Lung (tissue), 12 donors: ENCODE results near the gene SLC16A10. TPM values are rescaled to one million over a fixed set of nuclear protein-coding genes. Genes with fewer than 3 reads are reported as not detected.
A peak's percentile ranks its signal among the peaks of the same experiment; 100 is the strongest.
"Not testable (repeated sequence)": the region's sequence is repeated elsewhere in the genome, so short reads cannot be mapped to it uniquely, and the experiment has no call there.

Source experiments
- ATAC-seq: fragments of 200-7000 bp; cut with Tn5 transposase; one replicate; pipeline ENCODE4 v1.9.1; 2020; ENCODE audit warnings: moderate number of reproducible peaks; ENCODE audit not compliant: insufficient read depth, low FRiP score
- DNase-seq, 3 donors: peaks; one replicate each; pipeline ENCODE4 v3.0.0-alpha.2; 2013 to 2017
- H3K27ac ChIP-seq, 2 donors: one replicate each; pipeline ENCODE4 v1.5.1; 2013; ENCODE audit warnings: mild to moderate bottlenecking in 2 of 2, moderate library complexity in 2 of 2, control low read depth in 1 of 2, inconsistent platforms in 1 of 2, low read depth in 1 of 2, low read length in 1 of 2
- H3K27me3 ChIP-seq, 3 donors: one replicate each; pipeline ENCODE4 v1.5.1; 2013; ENCODE audit warnings: low read length in 2 of 3; ENCODE audit not compliant: control insufficient read depth in 3 of 3, insufficient read depth in 3 of 3
- H3K36me3 ChIP-seq, 4 donors: one replicate each; pipeline ENCODE4 v1.5.1; 2013; ENCODE audit warnings: low read length in 4 of 4, mild to moderate bottlenecking in 1 of 4, moderate library complexity in 1 of 4; ENCODE audit not compliant: control insufficient read depth in 4 of 4, insufficient read depth in 4 of 4
- H3K4me1 ChIP-seq, 5 donors: one replicate each; pipeline ENCODE4 v1.5.1; 2013; ENCODE audit warnings: low read length in 5 of 5, mild to moderate bottlenecking in 2 of 5, moderate library complexity in 1 of 5; ENCODE audit not compliant: control insufficient read depth in 5 of 5, insufficient read depth in 5 of 5
- H3K4me3 ChIP-seq: one replicate; pipeline ENCODE4 v1.5.1; 2013; ENCODE audit warnings: mild to moderate bottlenecking, control low read depth, moderate library complexity
- H3K9ac ChIP-seq, 2 donors: one replicate each; pipeline ENCODE4 v1.5.1; 2013; ENCODE audit warnings: low read length in 2 of 2, control low read depth in 1 of 2; ENCODE audit not compliant: insufficient read depth in 1 of 2
- H3K9me3 ChIP-seq, 4 donors: one replicate each; pipeline ENCODE4 v1.5.1; 2013; ENCODE audit warnings: low read length in 3 of 4, mild to moderate bottlenecking in 1 of 4, moderate library complexity in 1 of 4; ENCODE audit not compliant: control insufficient read depth in 4 of 4, insufficient read depth in 3 of 4
- CTCF ChIP-seq: IDR thresholded peaks from 2 replicates; pipeline ENCODE4 v1.5.1; 2012; ENCODE audit warnings: mild to moderate bottlenecking; ENCODE audit errors: control extremely low read depth, extremely low read depth
- WGBS, 2 donors: extraction: QIAGEN DNeasy Blood & Tissue Kit; methylation state at CpG; one replicate each; pipeline ENCODE4 v1.1.7; 2013; 5-methylcytosine and 5-hydroxymethylcytosine counted together
- polyA plus RNA-seq, 2 donors: library from polyadenylated mRNA; stranded (reverse); fragments of 200-250 nt; gene quantifications; one replicate each; pipeline ENCODE4 v1.2.1, GENCODE V29; 2013
- total RNA-seq, 2 donors: library from RNA; depleted of rRNA in 1 of 2; stranded (reverse); fragments of >200 nt in 1 of 2; gene quantifications; one replicate each; pipeline ENCODE4 v1.2.1, GENCODE V29; 2014 to 2021
- donor health status: control.
- donor health status: control.
- donor health status: Bipolar disorder and iron deficiency.
- donor health status: healthy.
- donor health status: DM: yes; HTN: yes; CAD: no.

SLC16A10 gene
- total and polyA plus RNA-seq, 4 donors = 2.0 to 10.5 (median 9.6) TPM

GRCh38 chr6:111122458-111123286 lies 35.4 kb downstream of the SLC16A10 start:
- H3K4me3 ChIP-seq = no peak overlapping the region
- ATAC-seq = peak; percentile 25

GRCh38 chr6:111124406-111124805 lies 37.1 kb downstream of the SLC16A10 start:
- ATAC-seq (no peak), DNase-seq (no peak)
- no peak overlapping the region for H3K4me3 ChIP-seq
- H3K27ac ChIP-seq = no peak overlapping the region
- H3K9me3 ChIP-seq = no peaks in the 10 kb centered on the region
- H3K4me1 ChIP-seq = peaks cover 0 to 5% (median 2%) of the 10 kb centered on the region in 5 donors
- no peak overlapping the region for H3K9ac ChIP-seq
- 88 to 97% methylated on average over 4 of the region's 4 CpGs for whole genome bisulfite sequencing, 2 donors
- H3K27me3 ChIP-seq = no peaks in the 10 kb centered on the region
- no peaks in the 10 kb centered on the region for H3K36me3 ChIP-seq
- no peak for TF ChIP-seq CTCF

More at GRCh38 chr6:111122458-111123286, 35.4 kb downstream of the SLC16A10 start:
- no peak for DNase-seq
- H3K27ac ChIP-seq = peak overlapping the region in 1 of 2 donors; percentile 30
- no peaks in the 10 kb centered on the region for H3K9me3 ChIP-seq
- H3K36me3 ChIP-seq = no peaks in the 10 kb centered on the region
- no peaks in the 10 kb centered on the region for H3K27me3 ChIP-seq
- WGBS, 2 donors = 45 to 49% methylated on average over 7 of the region's 7 CpGs
- H3K4me1 ChIP-seq = peaks cover 0 to 4% (median 2%) of the 10 kb centered on the region in 5 donors
- TF ChIP-seq CTCF = no peak
- H3K9ac ChIP-seq = no peak overlapping the region

GRCh38 chr6:111129013-111129412 lies 41.7 kb downstream of the SLC16A10 start:
- Histone ChIP-seq H3K9ac (no peak overlapping the region), H3K27me3 (no peaks in the 10 kb centered on the region), H3K4me1 (peaks cover 0 to 5% (median 4%) of the 10 kb centered on the region in 5 donors), H3K27ac (no peak overlapping the region), H3K36me3 (no peaks in the 10 kb centered on the region), H3K4me3 (no peak overlapping the region), H3K9me3 (no peaks in the 10 kb centered on the region)
- no peak for ATAC-seq
- DNase-seq = peak; percentile 44 to 65 (median 55)
- 58 to 83% methylated on average over 1 of the region's 1 CpG for WGBS, 2 donors
- no peak for TF ChIP-seq CTCF

- H3K27me3 ChIP-seq, H3K27ac ChIP-seq, ATAC-seq, H3K4me1 ChIP-seq, H3K36me3 ChIP-seq, H3K9me3 ChIP-seq, H3K4me3 ChIP-seq, H3K9ac ChIP-seq, DNase-seq: not testable (repeated sequence)
- WGBS, 2 donors = 96 to 98% methylated on average over 11 of the region's 11 CpGs
Observed at GRCh38 chr6:111131018-111131417, 43.7 kb downstream of the SLC16A10 start.

GRCh38 chr6:111132669-111133068 lies 45.4 kb downstream of the SLC16A10 start:
- not testable (repeated sequence) for H3K4me1 ChIP-seq, DNase-seq, H3K27ac ChIP-seq, H3K9me3 ChIP-seq, H3K36me3 ChIP-seq, H3K4me3 ChIP-seq, ATAC-seq, H3K27me3 ChIP-seq, H3K9ac ChIP-seq
- WGBS, 2 donors = 21 to 44% methylated on average over 2 of the region's 2 CpGs

GRCh38 chr6:111134236-111134869 lies 47.0 kb downstream of the SLC16A10 start:
- not testable (repeated sequence) for H3K27me3 ChIP-seq, H3K9ac ChIP-seq, DNase-seq, H3K4me3 ChIP-seq, H3K9me3 ChIP-seq, H3K4me1 ChIP-seq, ATAC-seq, H3K27ac ChIP-seq, H3K36me3 ChIP-seq
- 74 to 92% methylated on average over 6 of the region's 6 CpGs for WGBS, 2 donors
